ENCODE measurements around the gene PTGFRN. TPM values are rescaled to one million over a fixed set of nuclear protein-coding genes. Genes with fewer than 3 reads are reported as not detected.

The PTGFRN gene
- total and polyA plus RNA-seq, 2 of the 8 experiments (the other 6 are each of a cell fraction or from before 2014, with no cell fraction given), result 13.0 to 32.6 TPM

DNA sequence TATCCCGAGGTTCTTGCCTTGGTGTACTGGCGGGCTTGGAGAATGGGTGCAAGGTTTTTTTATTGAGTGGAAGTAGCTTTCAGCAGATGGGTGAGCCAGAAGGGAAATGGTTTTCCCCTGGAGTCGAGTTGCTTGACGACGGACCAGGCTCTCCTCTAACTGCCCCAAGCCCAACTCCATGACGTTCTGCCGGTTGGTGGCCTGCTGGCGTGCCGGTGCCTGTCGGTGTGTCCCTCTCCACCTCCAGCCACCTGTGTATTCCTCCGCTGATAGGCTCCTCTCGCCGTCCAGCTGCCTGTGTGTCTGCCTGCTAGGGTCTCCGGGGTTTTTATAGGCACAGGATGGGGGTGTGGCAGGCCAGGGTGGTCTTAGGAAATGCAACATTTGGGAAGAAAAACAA lies 34.3 kb upstream of the PTGFRN start:
- H3K9me3 ChIP-seq (ENCODE audit: insufficient read depth in 2 of 2, low read depth in 1 of 2, low read length in 1 of 2), result no peaks in the 10 kb centered on the region
- H3K4me1 ChIP-seq (replicated peaks in 1 of 4; ENCODE audit: control insufficient read depth in 3 of 4, insufficient read depth in 4 of 4, low read length in 3 of 4), result peaks cover 4 to 22% (median 20%) of the 10 kb centered on the region in 4 experiments
- DNase-seq (ENCODE audit: low read depth in 1 of 2, low spot score in 2 of 2), result no peak
- no peak overlapping the region; a peak in 1 of 4 replicates for H3K4me2 ChIP-seq (ENCODE audit: insufficient read depth in 1 of 2, low read depth in 2 of 2, low read length in 2 of 2)
- no peak for FAIRE-seq
- H3K18ac ChIP-seq (ENCODE audit: extremely low read depth, low read length), result 0 out of 2 replicates have a peak overlapping the region, but pooled peaks have one; percentile 38
- peak overlapping the region; percentile 55; the same call in 1 of the 2 replicates for H2AFZ ChIP-seq (ENCODE audit: low read length)
- no peaks in the 10 kb centered on the region for H3K79me2 ChIP-seq (ENCODE audit: control insufficient read depth in 1 of 2, insufficient read depth in 2 of 2, low read length in 2 of 2)
- peak overlapping the region; percentile 5; the same call in 1 of the 2 replicates for H2BK15ac ChIP-seq (ENCODE audit: low read length)
- POLR2A ChIA-PET (ENCODE audit: partially characterized antibody), result no interaction called here
- no peak overlapping the region for H3K14ac ChIP-seq (ENCODE audit: insufficient read length)
- no peak overlapping the region for H2AK5ac ChIP-seq (ENCODE audit: low read depth, low read length)
- no peak overlapping the region for H3K27ac ChIP-seq (ENCODE audit: low read depth, low read length)
- H3K56ac ChIP-seq (replicated peaks; ENCODE audit: insufficient read length, low read depth, low read length), result no peak overlapping the region
- CTCF ChIA-PET (ENCODE audit: partially characterized antibody), result interaction anchor here (1.0 to 4.0 kb wide), 5 partner anchors 10 to 112 kb away, joined by 3 to 22 read pairs (median 4); no protein-coding TSS in a partner anchor
- no peak overlapping the region for H3K9ac ChIP-seq (replicated peaks in 1 of 4; ENCODE audit: extremely low read depth in 1 of 4, low read depth in 3 of 4, low read length in 3 of 4)
- H3K23ac ChIP-seq (ENCODE audit: insufficient read length), result no peak overlapping the region
- H3K27me3 ChIP-seq (replicated peaks in 1 of 4; ENCODE audit: control insufficient read depth in 3 of 4, extremely low read depth in 1 of 4, insufficient read depth in 3 of 4, low read length in 3 of 4), result no peaks in the 10 kb centered on the region
- no peak overlapping the region for H2BK120ac ChIP-seq (replicated peaks; ENCODE audit: low read depth, low read length)
- no peaks in the 10 kb centered on the region; the same call in 1 of the 2 replicates for H3K23me2 ChIP-seq (ENCODE audit: low read depth, low read length)
- no peak overlapping the region for H4K5ac ChIP-seq (ENCODE audit: insufficient read length, low read depth, low read length)
- H3K4me3 ChIP-seq (ENCODE audit: extremely low read depth in 1 of 4, insufficient read depth in 2 of 4, low read depth in 3 of 4, low read length in 4 of 4), result no peak overlapping the region
- peak overlapping the region; percentile 72 for H4K91ac ChIP-seq (replicated peaks; ENCODE audit: insufficient read length, low read length)
- H4K20me1 ChIP-seq (replicated peaks in 1 of 2; ENCODE audit: control insufficient read depth in 1 of 2, insufficient read depth in 2 of 2, low read length in 2 of 2), result no peaks in the 10 kb centered on the region
- no peak overlapping the region; the same call in 1 of the 2 replicates for H4K8ac ChIP-seq (ENCODE audit: extremely low read depth, insufficient read depth, low read length)
- H3K36me3 ChIP-seq (ENCODE audit: control insufficient read depth in 2 of 4, insufficient read depth in 4 of 4, low read length in 3 of 4), result no peaks in the 10 kb centered on the region
- peak overlapping the region; percentile 63; the same call in 1 of the 2 replicates for H2BK5ac ChIP-seq (ENCODE audit: low read depth, low read length)
- WGBS, 2 experiments (ENCODE audit: extremely low coverage in 1 of 2, insufficient coverage in 1 of 2, insufficient read length in 1 of 2, insufficient replicate concordance in 2 of 2, low coverage in 1 of 2, low lambda C conversion rate in 2 of 2, missing lambda C conversion rate in 1 of 2), result 75% methylated on average over 14 of the region's 14 CpGs; no CpG with 5 or more reads in 1 of the 2 experiments
- H2BK12ac ChIP-seq (ENCODE audit: low read depth, low read length), result peak overlapping the region; percentile 45; the same call in 1 of the 2 replicates
- H2BK20ac ChIP-seq (ENCODE audit: low read length), result no peak overlapping the region
- no peaks in the 10 kb centered on the region for H3K79me1 ChIP-seq (ENCODE audit: low read depth, low read length)
- no peak overlapping the region for H3K4ac ChIP-seq (replicated peaks; ENCODE audit: insufficient read length, low read depth, low read length)
- TF ChIP-seq RXRA (IDR thresholded peaks at IDR 0.05; ENCODE audit: insufficient read depth, low read depth, low read length) (no peak), SIN3A (conservative IDR thresholded peaks at IDR 0.05 in 1 of 2, IDR thresholded peaks at IDR 0.05 in 1 of 2; ENCODE audit: low read depth in 1 of 2, low read length in 2 of 2) (no peak), SP2 (IDR thresholded peaks at IDR 0.05; ENCODE audit: low read length) (no peak), SIX5 (IDR thresholded peaks at IDR 0.05; ENCODE audit: low read depth, low read length) (no peak), RAD21 (IDR thresholded peaks at IDR 0.05 in 1 of 2, conservative IDR thresholded peaks at IDR 0.05 in 1 of 2; ENCODE audit: low read depth in 2 of 2, low read length in 2 of 2) (no peak), SP1 (IDR thresholded peaks at IDR 0.05; ENCODE audit: low read depth, low read length) (no peak), TCF12 (IDR thresholded peaks at IDR 0.05; ENCODE audit: low read depth, low read length) (no peak), PHF8 (conservative IDR thresholded peaks at IDR 0.05; ENCODE audit: low read depth, low read length) (no peak), MAX (IDR thresholded peaks at IDR 0.05) (no peak)
- TF ChIP-seq, protein P1, sequence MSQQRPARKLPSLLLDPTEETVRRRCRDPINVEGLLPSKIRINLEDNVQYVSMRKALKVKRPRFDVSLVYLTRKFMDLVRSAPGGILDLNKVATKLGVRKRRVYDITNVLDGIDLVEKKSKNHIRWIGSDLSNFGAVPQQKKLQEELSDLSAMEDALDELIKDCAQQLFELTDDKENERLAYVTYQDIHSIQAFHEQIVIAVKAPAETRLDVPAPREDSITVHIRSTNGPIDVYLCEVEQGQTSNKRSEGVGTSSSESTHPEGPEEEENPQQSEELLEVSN (IDR thresholded peaks at IDR 0.05), result no peak
- TF ChIP-seq, protein P2, sequence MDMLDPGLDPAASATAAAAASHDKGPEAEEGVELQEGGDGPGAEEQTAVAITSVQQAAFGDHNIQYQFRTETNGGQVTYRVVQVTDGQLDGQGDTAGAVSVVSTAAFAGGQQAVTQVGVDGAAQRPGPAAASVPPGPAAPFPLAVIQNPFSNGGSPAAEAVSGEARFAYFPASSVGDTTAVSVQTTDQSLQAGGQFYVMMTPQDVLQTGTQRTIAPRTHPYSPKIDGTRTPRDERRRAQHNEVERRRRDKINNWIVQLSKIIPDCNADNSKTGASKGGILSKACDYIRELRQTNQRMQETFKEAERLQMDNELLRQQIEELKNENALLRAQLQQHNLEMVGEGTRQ (IDR thresholded peaks at IDR 0.05; ENCODE audit: low read length), result no peak

Measured in H1 (cell line).